Thymus (tissue), 11 donors: ENCODE data around the gene ZNF691. TPM values are rescaled to one million over a fixed set of nuclear protein-coding genes. Genes with fewer than 3 reads are reported as not detected.
A peak's percentile ranks its signal among the peaks of the same experiment; 100 is the strongest.
"Not testable (repeated sequence)": the region's sequence is repeated elsewhere in the genome, so short reads cannot be mapped to it uniquely, and the experiment has no call there.

Source experiments
- DNase-seq, 9 donors: peaks; one replicate each; pipeline ENCODE4 v3.0.0-alpha.2; 2013; ENCODE audit warnings: low spot score in 9 of 9, low read depth in 6 of 9, missing footprints in 1 of 9
- H3K27ac ChIP-seq, 2 donors: one replicate each; pipeline ENCODE4 v1.5.1; 2013; ENCODE audit warnings: control low read depth in 1 of 2, low read depth in 1 of 2, low read length in 1 of 2, mild to moderate bottlenecking in 1 of 2, moderate library complexity in 1 of 2
- H3K27me3 ChIP-seq, 2 donors: one replicate each; pipeline ENCODE4 v1.5.1; 2013; ENCODE audit warnings: low read length in 1 of 2; ENCODE audit not compliant: control insufficient read depth in 2 of 2, insufficient read depth in 1 of 2
- H3K36me3 ChIP-seq, 2 donors: one replicate each; pipeline ENCODE4 v1.5.1; 2013; ENCODE audit warnings: low read length in 1 of 2, mild to moderate bottlenecking in 1 of 2, moderate library complexity in 1 of 2; ENCODE audit not compliant: control insufficient read depth in 2 of 2, insufficient read depth in 2 of 2
- H3K4me1 ChIP-seq, 2 donors: one replicate each; pipeline ENCODE4 v1.5.1; 2013; ENCODE audit warnings: low read length in 2 of 2; ENCODE audit not compliant: control insufficient read depth in 2 of 2, insufficient read depth in 2 of 2
- H3K4me3 ChIP-seq, 2 donors: one replicate each; pipeline ENCODE4 v1.5.1; 2013; ENCODE audit warnings: low read length in 2 of 2, control low read depth in 1 of 2, mild to moderate bottlenecking in 1 of 2
- H3K9me3 ChIP-seq, 2 donors: one replicate each; pipeline ENCODE4 v1.5.1; 2013; ENCODE audit warnings: low read length in 1 of 2, mild to moderate bottlenecking in 1 of 2; ENCODE audit not compliant: control insufficient read depth in 2 of 2, insufficient read depth in 1 of 2
- WGBS: extraction: QIAGEN DNeasy Blood & Tissue Kit; methylation state at CpG from one replicate; pipeline ENCODE4 v1.1.7; 2013; 5-methylcytosine and 5-hydroxymethylcytosine counted together
- polyA plus RNA-seq: library from polyadenylated mRNA; stranded (reverse); fragments of 200-250 nt; gene quantifications from one replicate; pipeline ENCODE4 v1.2.3, GENCODE V29; 2013
- total RNA-seq: library from RNA; stranded (reverse); fragments of 120-200 nt; gene quantifications from one replicate; pipeline ENCODE4 v1.2.4, GENCODE V29; 2013
- donor health status: healthy.

The ZNF691 gene
- total and polyA plus RNA-seq, 2 donors = 12.5 to 18.7 TPM

DNA sequence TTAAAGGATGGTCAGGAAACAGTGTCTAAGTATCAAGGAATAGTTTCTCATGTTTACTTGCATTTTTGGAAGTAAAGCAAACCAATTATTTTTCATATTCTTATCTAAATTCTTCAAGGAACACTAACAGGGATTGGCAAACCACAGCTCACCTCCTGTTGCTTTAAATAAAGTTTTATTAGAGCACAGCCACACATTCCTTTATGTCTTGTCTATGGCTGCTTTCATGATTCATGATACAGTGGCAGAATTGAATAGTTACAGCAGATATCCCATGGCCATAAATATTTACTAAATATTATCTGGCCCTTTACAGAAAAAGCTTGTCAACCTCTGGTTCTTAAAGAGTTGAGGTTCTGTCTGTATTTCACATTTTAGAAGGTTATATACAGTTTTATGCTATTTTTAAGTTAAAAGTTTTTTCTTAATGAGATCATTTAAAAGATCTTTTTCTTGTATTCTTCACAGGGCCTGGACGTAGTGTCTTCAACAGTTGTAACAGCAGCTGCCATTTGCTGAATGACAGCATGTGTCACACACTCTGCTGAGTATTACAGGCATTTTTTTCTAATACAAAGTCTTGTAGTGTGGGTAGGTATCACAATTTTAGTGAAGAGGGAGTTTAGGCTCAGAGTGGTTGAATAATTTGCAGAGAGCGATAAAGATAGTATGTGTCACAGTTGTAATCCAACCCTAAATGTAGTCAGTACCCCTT lies 2.6 kb downstream of the ZNF691 start:
- H3K36me3 ChIP-seq = peaks cover 21 to 41% of the 10 kb centered on the region in 2 donors
- peaks cover 18 to 27% of the 10 kb centered on the region in 2 donors for H3K4me1 ChIP-seq
- no peak overlapping the region for H3K27ac ChIP-seq
- H3K9me3 ChIP-seq = no peaks in the 10 kb centered on the region
- no peak overlapping the region for H3K4me3 ChIP-seq
- no peaks in the 10 kb centered on the region for H3K27me3 ChIP-seq
- DNase-seq = no peak
- 95% methylated on average over 2 of the region's 2 CpGs for WGBS

DNA sequence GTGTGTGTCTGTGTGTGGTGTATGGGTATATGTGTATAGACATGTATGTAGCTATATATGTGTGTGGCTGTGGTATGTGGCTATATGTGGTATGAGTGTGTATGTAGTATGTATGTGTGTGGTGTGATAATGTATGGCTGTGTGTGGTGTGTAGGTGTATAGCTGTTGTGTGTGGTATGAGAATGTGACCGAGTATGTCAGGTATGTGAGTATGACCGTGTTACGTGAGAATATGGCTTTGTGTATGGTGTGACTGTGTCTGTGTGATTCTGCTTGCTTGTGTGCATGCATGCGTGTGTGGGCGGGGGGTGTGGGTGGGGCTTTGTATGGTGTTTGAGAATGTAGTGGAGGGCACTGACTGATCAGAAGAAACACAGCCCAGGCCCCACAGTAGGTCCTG lies 3.5 kb downstream of the ZNF691 start:
- Histone ChIP-seq H3K4me1 (peaks cover 18 to 27% of the 10 kb centered on the region in 2 donors), H3K9me3 (no peaks in the 10 kb centered on the region), H3K27me3 (no peaks in the 10 kb centered on the region), H3K36me3 (peaks cover 21 to 41% of the 10 kb centered on the region in 2 donors), H3K4me3 (no peak overlapping the region), H3K27ac (no peak overlapping the region)
- 99% methylated on average over 5 of the region's 5 CpGs for WGBS
- no peak for DNase-seq

DNA sequence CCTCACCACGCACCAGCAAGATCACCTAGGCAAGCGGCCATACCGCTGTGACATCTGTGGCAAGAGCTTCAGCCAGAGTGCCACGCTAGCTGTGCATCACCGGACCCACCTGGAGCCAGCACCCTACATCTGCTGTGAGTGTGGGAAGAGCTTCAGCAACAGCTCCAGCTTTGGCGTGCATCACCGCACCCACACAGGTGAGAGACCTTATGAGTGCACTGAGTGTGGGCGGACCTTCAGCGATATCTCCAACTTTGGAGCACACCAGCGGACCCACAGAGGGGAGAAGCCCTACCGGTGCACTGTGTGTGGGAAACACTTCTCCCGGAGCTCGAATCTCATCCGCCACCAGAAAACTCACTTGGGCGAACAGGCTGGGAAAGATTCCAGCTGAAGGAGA lies 5.0 kb downstream of the ZNF691 start:
- Histone ChIP-seq H3K27ac (no peak overlapping the region), H3K27me3 (no peaks in the 10 kb centered on the region), H3K36me3 (peaks cover 21 to 41% of the 10 kb centered on the region in 2 donors), H3K4me1 (peaks cover 12 to 20% of the 10 kb centered on the region in 2 donors), H3K4me3 (no peak overlapping the region), H3K9me3 (no peaks in the 10 kb centered on the region)
- 96% methylated on average over 15 of the region's 15 CpGs for WGBS
- no peak for DNase-seq

DNA sequence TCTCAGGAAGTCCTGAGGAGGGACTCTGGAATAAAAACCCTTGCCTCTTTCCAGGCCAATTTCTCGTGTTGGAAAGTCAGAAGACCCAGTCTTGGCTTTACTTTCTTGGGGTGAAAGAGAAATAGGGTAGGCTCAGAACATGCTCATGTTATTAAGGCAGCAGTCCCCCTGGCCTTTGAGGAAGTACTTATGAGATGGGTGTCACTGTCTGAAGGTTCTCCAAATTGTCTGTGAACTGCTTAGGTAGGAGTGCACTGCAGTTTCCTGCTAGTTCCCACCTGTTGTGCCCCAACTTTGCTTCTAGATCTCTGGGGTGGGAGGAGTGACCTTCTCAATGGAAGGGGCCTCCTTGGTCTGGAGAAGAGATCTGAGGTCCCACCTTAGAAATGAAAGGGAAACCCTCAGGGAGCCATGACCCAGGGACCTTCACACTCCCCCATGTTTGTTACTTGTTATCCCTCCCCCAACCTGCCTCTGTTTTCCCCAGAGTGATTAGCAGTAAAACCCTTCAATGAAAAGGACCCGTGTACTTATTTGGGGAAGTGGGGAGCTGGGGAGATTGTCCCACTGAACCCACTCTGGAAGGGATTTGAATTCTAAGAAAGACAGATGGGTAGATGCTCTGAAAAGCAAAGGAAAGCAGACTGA lies 5.7 kb downstream of the ZNF691 start:
- no peaks in the 10 kb centered on the region for H3K9me3 ChIP-seq
- no peak overlapping the region for H3K4me3 ChIP-seq
- WGBS = 97% methylated on average over 2 of the region's 2 CpGs
- peaks cover 12 to 19% of the 10 kb centered on the region in 2 donors for H3K4me1 ChIP-seq
- H3K27me3 ChIP-seq = no peaks in the 10 kb centered on the region
- H3K27ac ChIP-seq = no peak overlapping the region
- H3K36me3 ChIP-seq = peaks cover 21 to 41% of the 10 kb centered on the region in 2 donors
- no peak for DNase-seq

DNA sequence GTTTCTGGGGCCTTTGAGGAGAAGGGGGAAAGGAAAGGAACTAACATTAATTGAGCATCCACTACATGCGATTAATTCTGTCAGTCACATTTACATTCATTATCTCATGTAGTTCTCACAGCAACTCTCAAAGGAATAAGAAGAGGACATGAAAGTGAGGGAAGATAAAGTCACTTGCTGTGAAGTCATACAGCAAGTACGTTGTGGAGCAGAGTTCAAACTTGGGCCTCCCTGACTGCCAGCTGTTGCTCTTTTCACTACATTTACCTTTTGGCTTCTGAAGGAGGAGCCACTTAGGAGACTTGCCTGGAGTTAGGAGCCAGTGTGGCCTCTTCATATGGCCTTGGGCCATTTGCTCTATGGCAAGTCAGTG lies 6.2 kb downstream of the ZNF691 start:
- 65% methylated on average over 2 of the region's 2 CpGs for WGBS
- H3K4me1 ChIP-seq = peaks cover 8 to 14% of the 10 kb centered on the region in 2 donors
- no peaks in the 10 kb centered on the region for H3K9me3 ChIP-seq
- no peak overlapping the region for H3K4me3 ChIP-seq
- DNase-seq = peak in 1 of 9 donors; percentile 16
- no peaks in the 10 kb centered on the region for H3K27me3 ChIP-seq
- H3K36me3 ChIP-seq = peaks cover 21 to 41% of the 10 kb centered on the region in 2 donors
- no peak overlapping the region for H3K27ac ChIP-seq

DNA sequence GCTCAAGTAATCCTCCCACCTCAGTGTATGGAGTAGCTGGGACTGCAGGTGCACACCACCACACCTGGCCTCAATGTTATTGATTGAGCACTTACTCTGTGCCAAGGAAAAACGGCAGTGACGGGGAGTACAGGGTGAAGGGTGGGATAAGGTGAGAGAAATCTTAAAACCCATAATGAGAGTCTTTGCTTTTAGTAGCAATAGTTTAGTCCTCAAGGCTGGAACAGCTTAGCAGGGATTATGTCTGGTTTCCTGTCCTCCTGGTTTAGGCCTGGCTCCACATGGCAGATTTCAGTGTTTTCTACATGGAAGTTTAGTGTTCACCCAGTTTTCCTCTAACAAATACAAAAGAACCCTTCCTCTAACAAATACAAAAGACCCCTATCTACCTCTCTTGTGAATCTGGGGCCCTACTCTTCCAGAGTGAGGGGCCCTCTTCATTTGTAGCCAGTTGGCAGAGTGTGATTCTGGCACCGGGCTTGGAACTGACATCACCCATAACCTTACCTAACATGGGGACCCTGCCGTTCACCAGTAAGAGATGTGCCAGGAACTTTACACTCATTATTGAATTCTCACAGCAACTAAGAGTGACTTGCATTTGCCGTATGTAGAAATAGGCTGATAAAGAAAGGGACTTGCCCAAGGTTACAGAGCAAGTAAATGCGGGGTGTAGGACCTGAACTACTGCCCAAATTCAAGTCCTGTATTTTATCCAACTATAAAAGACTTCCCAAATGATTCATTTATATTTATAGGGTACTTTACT lies 6.9 kb downstream of the ZNF691 start:
- H3K36me3 ChIP-seq = peaks cover 21 to 41% of the 10 kb centered on the region in 2 donors
- peaks cover under 1 to 8% of the 10 kb centered on the region in 2 donors for H3K4me1 ChIP-seq
- H3K27ac ChIP-seq = no peak overlapping the region
- H3K27me3 ChIP-seq = no peaks in the 10 kb centered on the region
- no peak for DNase-seq
- WGBS = 96% methylated on average over 6 of the region's 6 CpGs
- no peak overlapping the region for H3K4me3 ChIP-seq
- no peaks in the 10 kb centered on the region for H3K9me3 ChIP-seq

DNA sequence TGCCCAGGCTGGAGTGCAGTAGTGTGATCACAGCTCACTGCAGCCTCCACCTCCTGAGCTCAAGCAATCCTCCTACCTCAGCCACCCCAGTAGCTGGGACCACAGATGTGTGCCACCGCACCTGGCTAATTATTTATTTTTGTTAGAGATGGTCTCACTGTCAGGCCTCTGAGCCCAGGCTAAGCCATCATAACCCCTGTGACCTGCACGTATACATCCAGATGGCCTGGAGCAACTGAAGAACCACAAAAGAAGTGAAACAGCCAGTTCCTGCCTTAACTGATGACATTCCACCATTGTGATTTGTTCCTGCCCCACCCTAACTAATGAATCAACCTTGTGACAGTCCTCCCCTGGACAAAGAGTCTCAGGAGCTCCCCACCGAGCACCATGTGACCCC lies 10.1 kb downstream of the ZNF691 start:
- not testable (repeated sequence) for DNase-seq, H3K4me3 ChIP-seq, H3K9me3 ChIP-seq, H3K27ac ChIP-seq, H3K27me3 ChIP-seq, H3K4me1 ChIP-seq
- H3K36me3 ChIP-seq = peaks cover 9 to 15% of the 10 kb centered on the region in 2 donors
- WGBS = 95% methylated on average over 3 of the region's 3 CpGs

DNA sequence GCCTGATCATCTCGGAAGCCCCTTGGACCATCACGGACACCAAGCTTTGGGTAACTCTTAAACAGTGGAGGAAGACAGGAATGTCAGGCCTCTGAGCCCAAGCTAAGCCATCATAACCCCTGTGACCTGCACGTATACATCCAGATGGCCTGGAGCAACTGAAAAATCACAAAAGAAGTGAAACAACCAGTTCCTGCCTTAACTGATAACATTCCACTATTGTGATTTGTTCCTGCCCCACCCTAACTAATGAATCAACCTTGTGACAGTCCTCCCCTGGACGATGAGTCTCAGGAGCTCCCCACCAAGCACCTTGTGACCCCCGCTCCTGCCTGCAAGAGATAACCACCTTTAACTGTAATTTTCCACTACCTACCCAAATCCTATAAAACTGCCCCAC lies 13.0 kb downstream of the ZNF691 start:
- not testable (repeated sequence) for DNase-seq, H3K9me3 ChIP-seq, H3K27ac ChIP-seq, H3K4me1 ChIP-seq, H3K27me3 ChIP-seq, H3K4me3 ChIP-seq, H3K36me3 ChIP-seq
- WGBS = 94% methylated on average over 5 of the region's 5 CpGs
